Stomach (tissue), 4 donors: ENCODE measurements around the gene FAM8A1.

Experiments
- EP300 ChIP-seq: sonication (generic); formaldehyde crosslinking; IDR thresholded peaks from one replicate; pipeline ENCODE4 v1.6.1; 2017; ENCODE audit warnings: antibody characterized with exemption
- POLR2A ChIP-seq, 4 donors: fragments of 450-650 bp; IDR thresholded peaks; one replicate each; pipeline ENCODE4 v1.6.1; 2016; ENCODE audit warnings: antibody characterized with exemption in 4 of 4, control low read depth in 2 of 4, mild to moderate bottlenecking in 1 of 4, moderate library complexity in 1 of 4
- POLR2AphosphoS5 ChIP-seq, 3 donors: sonication (generic); formaldehyde crosslinking; IDR thresholded peaks; one replicate each; pipeline ENCODE4 v1.6.1; 2016; ENCODE audit warnings: antibody characterized with exemption in 3 of 3
- TF ChIP-seq, protein P1 (sequence below), 7 experiments: fragments of 450-650 bp in 4 of 7; fragments of 200-600 bp in 3 of 7; sonication (generic) in 3 of 7; IDR thresholded peaks; one replicate each; pipeline ENCODE4 v1.5.1; 2016 to 2019; ENCODE audit warnings: antibody characterized with exemption in 7 of 7, control low read depth in 2 of 7, mild to moderate bottlenecking in 1 of 7

GRCh38 chr6:17630511-17631073 lies 30.5 kb downstream of the FAM8A1 start:
- TF ChIP-seq, protein P1, sequence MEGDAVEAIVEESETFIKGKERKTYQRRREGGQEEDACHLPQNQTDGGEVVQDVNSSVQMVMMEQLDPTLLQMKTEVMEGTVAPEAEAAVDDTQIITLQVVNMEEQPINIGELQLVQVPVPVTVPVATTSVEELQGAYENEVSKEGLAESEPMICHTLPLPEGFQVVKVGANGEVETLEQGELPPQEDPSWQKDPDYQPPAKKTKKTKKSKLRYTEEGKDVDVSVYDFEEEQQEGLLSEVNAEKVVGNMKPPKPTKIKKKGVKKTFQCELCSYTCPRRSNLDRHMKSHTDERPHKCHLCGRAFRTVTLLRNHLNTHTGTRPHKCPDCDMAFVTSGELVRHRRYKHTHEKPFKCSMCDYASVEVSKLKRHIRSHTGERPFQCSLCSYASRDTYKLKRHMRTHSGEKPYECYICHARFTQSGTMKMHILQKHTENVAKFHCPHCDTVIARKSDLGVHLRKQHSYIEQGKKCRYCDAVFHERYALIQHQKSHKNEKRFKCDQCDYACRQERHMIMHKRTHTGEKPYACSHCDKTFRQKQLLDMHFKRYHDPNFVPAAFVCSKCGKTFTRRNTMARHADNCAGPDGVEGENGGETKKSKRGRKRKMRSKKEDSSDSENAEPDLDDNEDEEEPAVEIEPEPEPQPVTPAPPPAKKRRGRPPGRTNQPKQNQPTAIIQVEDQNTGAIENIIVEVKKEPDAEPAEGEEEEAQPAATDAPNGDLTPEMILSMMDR (IDR thresholded peaks at IDR 0.05): no peak
- TF ChIP-seq POLR2AphosphoS5 (IDR thresholded peaks at IDR 0.05) (no peak), POLR2A (IDR thresholded peaks at IDR 0.05) (no peak), EP300 (no peak)
